Loucy (cell line): ENCODE results near the gene ZNF600.
"Not testable (repeated sequence)": the region's sequence is repeated elsewhere in the genome, so short reads cannot be mapped to it uniquely, and the experiment has no call there.

Source experiments
- H2AFZ ChIP-seq: fragments of 200-600 bp; sonication (generic); 2 replicates; pipeline ENCODE4 v1.6.0; 2016; ENCODE audit warnings: antibody characterized with exemption, mild to moderate bottlenecking, low read length, moderate library complexity
- H3F3A ChIP-seq: fragments of 200-600 bp; 2 replicates; pipeline ENCODE4 v1.6.0; 2016; ENCODE audit warnings: antibody characterized with exemption, low read depth, mild to moderate bottlenecking
- H3K27me3 ChIP-seq: fragments of 200-600 bp; sonication (generic); 2 replicates; pipeline ENCODE4 v1.6.1; 2014; ENCODE audit warnings: low read length, mild to moderate bottlenecking; ENCODE audit not compliant: insufficient read depth, poor library complexity, severe bottlenecking
- H3K36me3 ChIP-seq: fragments of 200-600 bp; sonication (generic); 2 replicates; pipeline ENCODE4 v1.6.1; 2016; ENCODE audit warnings: low read length; ENCODE audit not compliant: insufficient read depth
- H3K4me1 ChIP-seq: fragments of 200-600 bp; sonication (generic); 2 replicates; pipeline ENCODE4 v1.5.1; 2014; ENCODE audit warnings: low read length, mild to moderate bottlenecking; ENCODE audit not compliant: insufficient read depth, poor library complexity, severe bottlenecking
- H3K4me2 ChIP-seq: fragments of 200-600 bp; sonication (generic); 2 replicates; pipeline ENCODE4 v1.6.0; 2014; ENCODE audit warnings: antibody characterized with exemption, low read length, low read depth, mild to moderate bottlenecking; ENCODE audit not compliant: poor library complexity, severe bottlenecking
- H3K4me3 ChIP-seq: fragments of 200-600 bp; sonication (generic); 2 replicates; pipeline ENCODE4 v1.5.1; 2014; ENCODE audit warnings: low read length, mild to moderate bottlenecking, mixed read lengths; ENCODE audit not compliant: poor library complexity, severe bottlenecking
- H3K79me2 ChIP-seq: fragments of 200-600 bp; sonication (generic); 2 replicates; pipeline ENCODE4 v1.6.1; 2014; ENCODE audit warnings: low read length; ENCODE audit not compliant: insufficient read depth
- H3K9ac ChIP-seq: fragments of 200-600 bp; sonication (generic); 2 replicates; pipeline ENCODE4 v1.6.0; 2014; ENCODE audit warnings: mild to moderate bottlenecking, low read depth, low read length, moderate library complexity; ENCODE audit not compliant: poor library complexity, severe bottlenecking
- H3K9me2 ChIP-seq: fragments of 200-600 bp; sonication (generic); replicated peaks from 2 replicates; pipeline ENCODE4 v1.6.1; 2016; ENCODE audit warnings: low read depth, low read length, mixed read lengths
- H3K9me3 ChIP-seq: fragments of 200-600 bp; sonication (generic); 2 replicates; pipeline ENCODE4 v1.6.1; 2014; ENCODE audit warnings: mild to moderate bottlenecking, antibody characterized with exemption, low read length, low read depth; ENCODE audit not compliant: insufficient read depth
- H4K20me1 ChIP-seq: fragments of 200-600 bp; sonication (generic); 2 replicates; pipeline ENCODE4 v1.6.0; 2014; ENCODE audit warnings: antibody characterized with exemption, low read length, mild to moderate bottlenecking; ENCODE audit not compliant: insufficient read depth, poor library complexity, severe bottlenecking
- EZH2phosphoT487 ChIP-seq: fragments of 200-600 bp; IDR thresholded peaks from 2 replicates; pipeline ENCODE4 v1.6.1; 2018; ENCODE audit warnings: antibody characterized with exemption, mild to moderate bottlenecking, moderate library complexity, borderline replicate concordance
- TF ChIP-seq, protein P1 (sequence below): fragments of 200-600 bp; sonication (generic); conservative IDR thresholded peaks from 2 replicates; pipeline ENCODE4 v1.5.1; 2014; ENCODE audit warnings: mild to moderate bottlenecking, antibody characterized with exemption, low read length

Gene ZNF600

DNA sequence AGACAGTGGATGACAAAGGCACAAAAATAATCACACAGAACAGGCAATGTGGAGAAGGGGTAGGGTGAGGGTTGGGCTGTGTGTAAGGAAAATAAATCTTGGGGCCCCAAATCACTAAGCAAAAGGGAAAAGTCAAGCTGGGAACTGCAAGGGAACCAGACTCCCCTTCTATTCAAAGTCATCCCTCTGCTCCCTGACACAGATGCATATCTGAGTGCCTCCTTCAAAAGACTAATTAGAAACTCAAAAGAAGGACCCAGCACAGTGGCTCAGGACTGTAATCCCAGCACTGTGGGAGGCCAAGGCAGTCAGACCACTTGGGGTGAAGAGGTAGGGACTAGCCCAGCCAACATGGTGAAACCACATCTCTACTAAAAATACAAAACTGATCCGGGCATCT, 70.1 kb downstream of the ZNF600 start:
- Histone ChIP-seq H3K27me3 (no peaks in the 10 kb centered on the region), H4K20me1 (no peaks in the 10 kb centered on the region), H3K36me3 (no peaks in the 10 kb centered on the region), H3K79me2 (no peaks in the 10 kb centered on the region), H3K4me2 (no peak overlapping the region), H3K9me3 (no peaks in the 10 kb centered on the region), H3K4me1 (no peaks in the 10 kb centered on the region), H2AFZ (no peak overlapping the region), H3K4me3 (no peak overlapping the region), H3F3A (no peaks in the 10 kb centered on the region), H3K9me2 (no peaks in the 10 kb centered on the region), H3K9ac (no peak overlapping the region)
- TF ChIP-seq, protein P1, sequence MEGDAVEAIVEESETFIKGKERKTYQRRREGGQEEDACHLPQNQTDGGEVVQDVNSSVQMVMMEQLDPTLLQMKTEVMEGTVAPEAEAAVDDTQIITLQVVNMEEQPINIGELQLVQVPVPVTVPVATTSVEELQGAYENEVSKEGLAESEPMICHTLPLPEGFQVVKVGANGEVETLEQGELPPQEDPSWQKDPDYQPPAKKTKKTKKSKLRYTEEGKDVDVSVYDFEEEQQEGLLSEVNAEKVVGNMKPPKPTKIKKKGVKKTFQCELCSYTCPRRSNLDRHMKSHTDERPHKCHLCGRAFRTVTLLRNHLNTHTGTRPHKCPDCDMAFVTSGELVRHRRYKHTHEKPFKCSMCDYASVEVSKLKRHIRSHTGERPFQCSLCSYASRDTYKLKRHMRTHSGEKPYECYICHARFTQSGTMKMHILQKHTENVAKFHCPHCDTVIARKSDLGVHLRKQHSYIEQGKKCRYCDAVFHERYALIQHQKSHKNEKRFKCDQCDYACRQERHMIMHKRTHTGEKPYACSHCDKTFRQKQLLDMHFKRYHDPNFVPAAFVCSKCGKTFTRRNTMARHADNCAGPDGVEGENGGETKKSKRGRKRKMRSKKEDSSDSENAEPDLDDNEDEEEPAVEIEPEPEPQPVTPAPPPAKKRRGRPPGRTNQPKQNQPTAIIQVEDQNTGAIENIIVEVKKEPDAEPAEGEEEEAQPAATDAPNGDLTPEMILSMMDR, result no peak
- no peak for TF ChIP-seq EZH2phosphoT487

GRCh38 chr19:52715902-52716301, 70.7 kb downstream of the ZNF600 start:
- not testable (repeated sequence) for H4K20me1 ChIP-seq, H2AFZ ChIP-seq, H3K79me2 ChIP-seq, H3K36me3 ChIP-seq, H3K27me3 ChIP-seq, H3K9me2 ChIP-seq, H3K4me1 ChIP-seq, H3F3A ChIP-seq, H3K9ac ChIP-seq, H3K9me3 ChIP-seq, H3K4me3 ChIP-seq
- peak overlapping the region; percentile 16 for H3K4me2 ChIP-seq

GRCh38 chr19:52715330-52715729, 71.3 kb downstream of the ZNF600 start:
- not testable (repeated sequence) for H3K4me1 ChIP-seq, H3K4me2 ChIP-seq, H3K36me3 ChIP-seq

More at GRCh38 chr19:52715330-52715729, 71.3 kb downstream of the ZNF600 start:
- H3F3A ChIP-seq, H3K4me3 ChIP-seq, H3K9me3 ChIP-seq, H3K9ac ChIP-seq, H3K9me2 ChIP-seq, H2AFZ ChIP-seq, H3K79me2 ChIP-seq, H3K27me3 ChIP-seq, H4K20me1 ChIP-seq: not testable (repeated sequence)
